ENCODE measurements around the gene KCNA2.

GRCh38 chr1:110607536-110608230, 1.5 kb upstream of the KCNA2 start:
- TF ChIP-seq REPIN1 (tag by site-specific recombination; IDR thresholded peaks at IDR 0.05; ENCODE audit: low read depth) (no peak), ZNF660 (tag by site-specific recombination; IDR thresholded peaks at IDR 0.05) (no peak), CTCF (tag by site-specific recombination; IDR thresholded peaks at IDR 0.05) (no peak), REST (tag by site-specific recombination; IDR thresholded peaks at IDR 0.05) (no peak), ZNF146 (tag by site-specific recombination; IDR thresholded peaks at IDR 0.05) (no peak), ZNF175 (tag by site-specific recombination; IDR thresholded peaks at IDR 0.05) (no peak), ZNF274 (IDR thresholded peaks at IDR 0.05; ENCODE audit: low read length) (no peak), ZNF274 (tag by site-specific recombination; IDR thresholded peaks at IDR 0.05; ENCODE audit: borderline replicate concordance) (no peak), ZNF473 (tag by site-specific recombination; IDR thresholded peaks at IDR 0.05) (no peak), WT1 (tag by site-specific recombination; IDR thresholded peaks at IDR 0.05) (no peak), KLF10 (tag by site-specific recombination; IDR thresholded peaks at IDR 0.05) (no peak)
